Prostate gland (tissue), 2 donors: ENCODE results near the gene HIC2.
"Not testable (repeated sequence)": the region's sequence is repeated elsewhere in the genome, so short reads cannot be mapped to it uniquely, and the experiment has no call there.

Experiments
- CTCF ChIP-seq, 4 experiments: fragments of 200-600 bp in 2 of 4; fragments of 450-650 bp in 2 of 4; sonication (generic) in 2 of 4; IDR thresholded peaks; 1 replicate in 3 of 4; 2 replicates in 1 of 4; pipeline ENCODE4 v1.5.1; 2016 to 2019; ENCODE audit warnings: antibody characterized with exemption in 4 of 4, mild to moderate bottlenecking in 2 of 4, moderate library complexity in 2 of 4
- POLR2A ChIP-seq: fragments of 450-650 bp; IDR thresholded peaks from one replicate; pipeline ENCODE4 v1.6.1; 2016; ENCODE audit warnings: antibody characterized with exemption, mild to moderate bottlenecking
- POLR2AphosphoS5 ChIP-seq: sonication (generic); formaldehyde crosslinking; IDR thresholded peaks from one replicate; pipeline ENCODE4 v1.6.1; 2017; ENCODE audit warnings: antibody characterized with exemption

- TF ChIP-seq CTCF (IDR thresholded peaks at IDR 0.05); POLR2A; POLR2AphosphoS5: not testable (repeated sequence)
These were observed 17.4 kb downstream of the HIC2 start for GRCh38 chr22:21434378-21435233.
